AG04449 (cell line): ENCODE data around the gene FLNB.

Source experiments
- CTCF ChIA-PET: fragments of 350-600 bp; formaldehyde crosslinking; extraction: SDS; loops from one replicate; lab custom pipeline; 2021; ENCODE audit warnings: antibody characterized with exemption; lab: Yijun Ruan, JAX
- POLR2A ChIA-PET: fragments of 400-600, 350-600 bp; formaldehyde crosslinking; extraction: SDS; loops from one replicate; lab custom pipeline; 2020; ENCODE audit warnings: antibody characterized with exemption, inconsistent platforms; lab: Yijun Ruan, JAX
- DNase-seq: peaks from one replicate; pipeline ENCODE4 v3.0.0-alpha.2; 2010; ENCODE audit warnings: low read depth, low spot score
- H3K4me3 ChIP-seq: 2 replicates; pipeline ENCODE4 v1.5.1; 2011; ENCODE audit warnings: low read depth, mild to moderate bottlenecking, control low read depth, low read length
- TF ChIP-seq, protein P1 (sequence below): IDR thresholded peaks from one replicate; pipeline ENCODE4 v1.5.1; 2011; ENCODE audit warnings: mild to moderate bottlenecking, moderate library complexity, low read length, control low read depth, inconsistent platforms; ENCODE audit not compliant: insufficient read depth; ENCODE audit errors: missing control alignments

FLNB gene

DNA sequence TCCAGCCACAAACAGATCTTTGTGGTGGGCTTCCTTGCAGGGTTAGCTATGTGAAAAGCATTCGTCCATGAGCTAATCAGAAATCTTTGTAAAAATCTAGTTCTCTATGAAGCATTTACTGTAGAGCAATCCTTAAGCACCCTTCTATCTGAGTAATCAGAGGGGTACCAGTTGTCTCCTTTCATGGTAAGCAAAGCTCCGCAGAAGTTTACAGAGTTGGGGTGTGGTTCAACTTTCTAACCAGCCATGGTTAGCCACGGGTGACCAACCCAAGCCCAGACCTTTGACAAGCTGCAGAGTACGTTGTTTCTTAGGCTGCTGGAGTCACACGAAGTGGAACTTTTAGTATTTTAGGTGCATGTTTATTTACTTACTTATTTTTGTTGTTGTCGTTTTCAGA, 77.4 kb downstream of the FLNB start:
- TF ChIP-seq, protein P1, sequence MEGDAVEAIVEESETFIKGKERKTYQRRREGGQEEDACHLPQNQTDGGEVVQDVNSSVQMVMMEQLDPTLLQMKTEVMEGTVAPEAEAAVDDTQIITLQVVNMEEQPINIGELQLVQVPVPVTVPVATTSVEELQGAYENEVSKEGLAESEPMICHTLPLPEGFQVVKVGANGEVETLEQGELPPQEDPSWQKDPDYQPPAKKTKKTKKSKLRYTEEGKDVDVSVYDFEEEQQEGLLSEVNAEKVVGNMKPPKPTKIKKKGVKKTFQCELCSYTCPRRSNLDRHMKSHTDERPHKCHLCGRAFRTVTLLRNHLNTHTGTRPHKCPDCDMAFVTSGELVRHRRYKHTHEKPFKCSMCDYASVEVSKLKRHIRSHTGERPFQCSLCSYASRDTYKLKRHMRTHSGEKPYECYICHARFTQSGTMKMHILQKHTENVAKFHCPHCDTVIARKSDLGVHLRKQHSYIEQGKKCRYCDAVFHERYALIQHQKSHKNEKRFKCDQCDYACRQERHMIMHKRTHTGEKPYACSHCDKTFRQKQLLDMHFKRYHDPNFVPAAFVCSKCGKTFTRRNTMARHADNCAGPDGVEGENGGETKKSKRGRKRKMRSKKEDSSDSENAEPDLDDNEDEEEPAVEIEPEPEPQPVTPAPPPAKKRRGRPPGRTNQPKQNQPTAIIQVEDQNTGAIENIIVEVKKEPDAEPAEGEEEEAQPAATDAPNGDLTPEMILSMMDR = no peak
- DNase-seq = no peak
- POLR2A ChIA-PET = no interaction called here
- H3K4me3 ChIP-seq = no peak overlapping the region
- CTCF ChIA-PET = no interaction called here

GRCh38 chr3:58088501-58088900, 80.3 kb downstream of the FLNB start:
- ChIA-PET POLR2A (interaction anchor here (0.7 kb wide), 1 partner anchor 120 kb away, joined by 4 read pairs; no protein-coding TSS in a partner anchor), CTCF (no interaction called here)
- no peak overlapping the region for H3K4me3 ChIP-seq
- TF ChIP-seq, protein P1 = no peak
- DNase-seq = no peak

- ChIA-PET POLR2A (no interaction called here), CTCF (interaction anchor here (0.6 to 1.8 kb wide), 3 partner anchors 15 to 397 kb away, joined by 3 to 4 read pairs (median 3); partner anchors contain the start of gene DENND6A)
- TF ChIP-seq, protein P1 = no peak
- no peak overlapping the region for H3K4me3 ChIP-seq
- DNase-seq = no peak
Measured at GRCh38 chr3:58090351-58090750, 82.1 kb downstream of the FLNB start.

DNA sequence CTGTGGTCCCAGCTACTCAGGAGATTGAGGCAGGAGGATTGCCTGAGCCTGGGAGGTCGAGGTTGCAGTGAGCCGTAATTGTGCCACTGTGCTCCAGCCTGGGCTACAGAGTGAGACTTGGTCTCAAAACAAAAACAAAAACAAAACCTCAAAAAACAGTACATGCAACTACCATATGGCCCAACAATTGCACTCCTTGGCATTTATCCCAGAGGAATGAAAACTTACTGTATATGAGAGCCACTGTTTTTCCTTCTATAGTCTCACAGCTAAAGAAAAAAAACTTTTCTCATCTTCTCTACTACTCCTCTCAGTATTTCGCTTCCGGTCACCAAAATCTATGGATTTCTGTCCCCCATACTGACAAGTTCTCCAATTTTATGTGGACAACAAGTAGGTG, 84.3 kb downstream of the FLNB start:
- POLR2A ChIA-PET = no interaction called here

DNA sequence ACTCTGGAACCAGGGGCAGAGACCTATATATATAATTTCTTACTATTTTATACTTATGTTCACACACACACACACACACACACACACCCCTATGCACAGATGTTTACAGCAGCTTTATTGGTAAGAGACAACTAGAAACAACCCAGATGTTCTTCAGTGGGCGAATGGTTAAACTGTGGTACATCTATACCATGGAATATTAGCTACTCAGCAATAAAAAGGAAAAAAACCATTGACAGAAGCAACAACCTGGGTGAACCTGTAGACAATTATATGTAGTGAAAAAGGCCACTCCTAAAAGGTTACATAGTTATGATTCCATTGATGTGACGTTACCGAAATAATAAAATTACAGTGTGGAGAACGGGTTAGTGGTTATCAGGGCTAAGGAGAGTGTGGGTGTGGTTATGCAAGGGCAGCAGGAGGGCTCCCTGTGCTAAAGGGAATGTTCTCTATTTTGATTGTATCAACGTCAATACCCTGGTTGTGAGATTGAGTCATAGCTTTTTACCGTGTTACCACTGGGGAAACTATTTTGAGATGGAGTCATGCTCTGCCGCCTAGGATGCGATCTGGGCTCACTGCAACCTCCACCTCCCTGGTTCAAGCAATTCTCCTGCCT, 85.5 kb downstream of the FLNB start:
- TF ChIP-seq, protein P1 = no peak
- POLR2A ChIA-PET = interaction anchor here (0.6 kb wide), 1 partner anchor 83 kb away, joined by 3 read pairs; no protein-coding TSS in a partner anchor
- no peak overlapping the region for H3K4me3 ChIP-seq
- no peak for DNase-seq
- CTCF ChIA-PET = interaction anchor here (1.1 to 1.6 kb wide), 5 partner anchors 10 to 206 kb away, joined by 3 to 4 read pairs (median 3); partner anchors contain the start of gene FLNB

More for the DNA sequence above, 84.3 kb downstream of the FLNB start:
- no peak for DNase-seq
- TF ChIP-seq, protein P1 = no peak
- CTCF ChIA-PET = interaction anchor here (1.1 to 1.3 kb wide), 2 partner anchors 13 to 85 kb away, joined by 3 read pairs; partner anchors contain the start of gene FLNB
- no peak overlapping the region for H3K4me3 ChIP-seq

DNA sequence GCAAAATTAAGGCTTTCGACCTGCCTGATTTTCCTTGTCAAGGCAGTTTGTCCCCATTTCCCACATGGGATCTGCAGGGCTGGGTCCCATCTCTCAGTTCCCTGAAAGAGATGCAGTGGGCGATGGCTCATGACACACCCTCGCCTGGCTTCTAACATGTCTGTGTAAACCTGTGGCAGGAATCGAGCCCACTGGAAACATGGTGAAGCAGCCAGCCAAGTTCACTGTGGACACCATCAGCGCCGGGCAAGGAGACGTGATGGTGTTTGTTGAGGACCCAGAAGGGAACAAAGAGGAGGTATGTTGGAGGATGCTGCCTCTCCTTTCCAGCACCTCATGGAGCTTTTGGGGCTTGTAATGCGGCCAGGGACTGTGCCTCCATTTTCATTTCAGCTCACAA, 86.4 kb downstream of the FLNB start:
- CTCF ChIA-PET = interaction anchor here (1.1 to 1.6 kb wide), 2 partner anchors 9 to 205 kb away, joined by 3 read pairs; no protein-coding TSS in a partner anchor

More for the DNA sequence above, 86.4 kb downstream of the FLNB start:
- TF ChIP-seq, protein P1 = no peak
- no peak for DNase-seq
- no peak overlapping the region for H3K4me3 ChIP-seq
- POLR2A ChIA-PET = no interaction called here
